IMR-90 (cell line): ENCODE measurements around the gene SNX30. TPM values are rescaled to one million over a fixed set of nuclear protein-coding genes. Genes with fewer than 3 reads are reported as not detected.

ENCODE experiments used
- ATAC-seq: fragments of 200-7000 bp; cut with Tn5 transposase; 2 replicates; pipeline ENCODE4 v1.9.1; 2020; ENCODE audit warnings: low read depth, mild to moderate bottlenecking, moderate library complexity
- BruUV-seq: library from RNA; stranded (reverse); fragments of 400-500 nt; replicated peaks from 2 replicates; lab custom pipeline; 2021; lab: Mats Ljungman, UMichigan
- CTCF ChIA-PET: fragments of 300-600 bp; formaldehyde crosslinking; extraction: SDS; loops from one replicate; lab custom pipeline; 2021; ENCODE audit warnings: antibody characterized with exemption; lab: Yijun Ruan, JAX
- POLR2A ChIA-PET: fragments of 300-600 bp; sonication (Branson Sonifier 250); formaldehyde crosslinking; loops from one replicate; lab custom pipeline; 2022; ENCODE audit warnings: antibody characterized with exemption; ENCODE audit not compliant: unreplicated experiment; lab: Charles Lee
- DNase-seq: peaks from one replicate; pipeline ENCODE4 v3.0.0; 2013
- H2AFZ ChIP-seq: replicated peaks from 2 replicates; pipeline ENCODE3; 2013; ENCODE audit warnings: low read length, mild to moderate bottlenecking; ENCODE audit not compliant: poor library complexity
- H2AK5ac ChIP-seq: 2 replicates; pipeline ENCODE4 v1.6.1; 2013; ENCODE audit warnings: low read depth, low read length, inconsistent platforms
- H2AK9ac ChIP-seq: replicated peaks from 2 replicates; pipeline ENCODE3; 2013; ENCODE audit warnings: mild to moderate bottlenecking, low read depth, low read length, moderate library complexity; ENCODE audit not compliant: poor library complexity
- H2BK120ac ChIP-seq: 2 replicates; pipeline ENCODE4 v1.6.1; 2013; ENCODE audit warnings: low read depth, low read length, inconsistent platforms
- H2BK15ac ChIP-seq: 3 replicates; pipeline ENCODE4 v1.6.1; 2013; ENCODE audit warnings: low read depth, low read length, inconsistent platforms
- H2BK20ac ChIP-seq: 2 replicates; pipeline ENCODE4 v1.6.1; 2013; ENCODE audit warnings: low read depth, mild to moderate bottlenecking, inconsistent platforms, low read length, moderate library complexity
- H2BK5ac ChIP-seq: 2 replicates; pipeline ENCODE4 v1.6.1; 2013; ENCODE audit warnings: mild to moderate bottlenecking, low read depth, low read length, inconsistent platforms; ENCODE audit not compliant: poor library complexity, severe bottlenecking
- H3K14ac ChIP-seq: replicated peaks from 2 replicates; pipeline ENCODE4 v1.6.1; 2013; ENCODE audit warnings: low read depth, low read length, inconsistent platforms
- H3K18ac ChIP-seq: 2 replicates; pipeline ENCODE4 v1.6.1; 2013; ENCODE audit warnings: low read depth, low read length, control low read depth
- H3K23ac ChIP-seq: 2 replicates; pipeline ENCODE4 v1.6.1; 2013; ENCODE audit warnings: low read depth, low read length, inconsistent platforms
- H3K27ac ChIP-seq: 2 replicates; pipeline ENCODE4 v1.5.1; 2013; ENCODE audit warnings: mild to moderate bottlenecking, control low read depth, low read length; ENCODE audit not compliant: insufficient read depth
- H3K27me3 ChIP-seq: 2 replicates; pipeline ENCODE4 v1.6.1; 2013; ENCODE audit warnings: low read length; ENCODE audit not compliant: control insufficient read depth, insufficient read depth
- H3K36me3 ChIP-seq: 2 replicates; pipeline ENCODE4 v1.6.1; 2013; ENCODE audit warnings: low read length, mixed read lengths; ENCODE audit not compliant: control insufficient read depth, insufficient read depth
- H3K4ac ChIP-seq: 2 replicates; pipeline ENCODE4 v1.6.1; 2013; ENCODE audit warnings: low read depth, low read length, inconsistent platforms
- H3K4me1 ChIP-seq: 2 replicates; pipeline ENCODE4 v1.6.1; 2013; ENCODE audit warnings: low read length, mixed read lengths; ENCODE audit not compliant: control insufficient read depth, insufficient read depth
- H3K4me2 ChIP-seq: 2 replicates; pipeline ENCODE4 v1.6.1; 2013; ENCODE audit warnings: low read depth, mild to moderate bottlenecking, control low read depth, low read length, moderate library complexity
- H3K4me3 ChIP-seq: 2 replicates; pipeline ENCODE4 v1.5.1; 2013; ENCODE audit warnings: low read depth, mild to moderate bottlenecking, control low read depth, low read length, moderate library complexity; ENCODE audit not compliant: insufficient read depth
- H3K56ac ChIP-seq: 2 replicates; pipeline ENCODE4 v1.6.1; 2013; ENCODE audit warnings: low read length, inconsistent platforms; ENCODE audit not compliant: insufficient read depth; ENCODE audit errors: extremely low read depth
- H3K79me1 ChIP-seq, 2 experiments: 2 replicates each; pipeline ENCODE4 v1.6.1; 2013; ENCODE audit warnings: low read length in 2 of 2, inconsistent platforms in 1 of 2, low read depth in 1 of 2
- H3K9ac ChIP-seq: 2 replicates; pipeline ENCODE4 v1.6.1; 2013; ENCODE audit warnings: low read depth, low read length, control low read depth
- H3K9me1 ChIP-seq: 2 replicates; pipeline ENCODE4 v1.6.1; 2013; ENCODE audit warnings: low read length, inconsistent platforms; ENCODE audit not compliant: insufficient read depth
- H3K9me3 ChIP-seq: 2 replicates; pipeline ENCODE4 v1.6.1; 2013; ENCODE audit warnings: low read length; ENCODE audit not compliant: control insufficient read depth, insufficient read depth
- H4K20me1 ChIP-seq: 2 replicates; pipeline ENCODE4 v1.6.1; 2013; ENCODE audit warnings: low read length, inconsistent platforms; ENCODE audit not compliant: insufficient read depth
- H4K5ac ChIP-seq: 2 replicates; pipeline ENCODE4 v1.6.1; 2013; ENCODE audit warnings: mild to moderate bottlenecking, low read depth, low read length, control low read depth
- H4K8ac ChIP-seq, 2 experiments: 2 replicates each; pipeline ENCODE4 v1.6.1; 2013; ENCODE audit warnings: low read depth in 2 of 2, low read length in 2 of 2, control low read depth in 1 of 2, inconsistent platforms in 1 of 2
- H4K91ac ChIP-seq: 2 replicates; pipeline ENCODE4 v1.6.1; 2013; ENCODE audit warnings: low read depth, low read length, inconsistent platforms; ENCODE audit not compliant: insufficient read depth
- CEBPB ChIP-seq: IDR thresholded peaks from 2 replicates; pipeline ENCODE4 v1.6.1; 2012; ENCODE audit warnings: low read depth, low read length, improper control_type of control experiment
- FOS ChIP-seq: fragments of 150-350 bp; IDR thresholded peaks from 2 replicates; pipeline ENCODE4 v1.6.1; 2016; ENCODE audit warnings: low read depth, low read length
- MAZ ChIP-seq: IDR thresholded peaks from 2 replicates; pipeline ENCODE4 v1.6.1; 2012; ENCODE audit warnings: low read depth, mild to moderate bottlenecking, low read length, improper control_type of control experiment, moderate library complexity, borderline replicate concordance
- MXI1 ChIP-seq: IDR thresholded peaks from 2 replicates; pipeline ENCODE4 v1.6.1; 2012; ENCODE audit warnings: low read depth, mild to moderate bottlenecking, low read length, moderate library complexity, borderline replicate concordance
- NFE2L2 ChIP-seq: fragments of 150-350 bp; IDR thresholded peaks from 2 replicates; pipeline ENCODE4 v1.6.1; 2016; ENCODE audit warnings: low read depth, mild to moderate bottlenecking, low read length
- POLR2A ChIP-seq: IDR thresholded peaks from 2 replicates; pipeline ENCODE4 v1.6.1; 2012; ENCODE audit warnings: mild to moderate bottlenecking, low read depth, low read length
- RFX5 ChIP-seq: IDR thresholded peaks from 2 replicates; pipeline ENCODE4 v1.8.0; 2012; ENCODE audit warnings: low read depth, mild to moderate bottlenecking, low read length, moderate library complexity
- SMC3 ChIP-seq: fragments of 150-350 bp; IDR thresholded peaks from 2 replicates; pipeline ENCODE4 v1.6.1; 2016; ENCODE audit warnings: low read depth, mild to moderate bottlenecking, antibody characterized with exemption, low read length, moderate library complexity
- WGBS, 2 experiments: methylation state at CpG; one replicate each; pipeline versions ENCODE4 v1.1.5 to v1.1.7; 2013; ENCODE audit warnings: missing lambda C conversion rate in 2 of 2; ENCODE audit not compliant: insufficient read length in 1 of 2; ENCODE audit errors: extremely low coverage in 2 of 2; 5-methylcytosine and 5-hydroxymethylcytosine counted together
- dilution Hi-C: fragments of 300-500 bp; cut with HindIII; formaldehyde crosslinking; loops from one replicate; pipeline ENCODE4 v1.14.3; 2018; ENCODE audit warnings: low sequenced_read_pairs; ENCODE audit not compliant: unreplicated experiment
- in situ Hi-C: fragments of 300-500 bp; cut with MboI; formaldehyde crosslinking; loops from 3 replicates; pipeline ENCODE4 v1.14.3; 2019; ENCODE audit warnings: low sequenced_read_pairs, inconsistent platforms, mixed read lengths
- intact Hi-C: fragments of 100-400 bp; cut with micrococcal nuclease; formaldehyde crosslinking; loops from 2 replicates; pipeline ENCODE4 v1.10.0; 2022
- polyA plus RNA-seq, 3 experiments: library from polyadenylated mRNA; depleted of rRNA; stranded (reverse); fragments of >200 nt; gene quantifications; 2 replicates each; pipeline ENCODE4 v1.2.3, GENCODE V29; 2012; ENCODE audit warnings: low replicate concordance in 1 of 3
- total RNA-seq: library from RNA; depleted of rRNA; stranded (reverse); fragments of >200 nt; gene quantifications from 2 replicates; pipeline ENCODE4 v1.2.3, GENCODE V29; 2012
- TF ChIP-seq, protein P1 (sequence below): conservative IDR thresholded peaks from 2 replicates; pipeline ENCODE4 v1.5.1; 2012; ENCODE audit warnings: mild to moderate bottlenecking, low read depth, low read length, improper control_type of control experiment
- TF ChIP-seq, protein P2 (sequence below): fragments of 150-350 bp; IDR thresholded peaks from 2 replicates; pipeline ENCODE4 v1.6.1; 2017; ENCODE audit warnings: mild to moderate bottlenecking, antibody characterized with exemption, low read length, low read depth

Gene SNX30
- total and polyA plus RNA-seq, 2 of the 4 experiments (the other 2 are of a cell fraction), result 8.0 to 18.8 TPM

DNA sequence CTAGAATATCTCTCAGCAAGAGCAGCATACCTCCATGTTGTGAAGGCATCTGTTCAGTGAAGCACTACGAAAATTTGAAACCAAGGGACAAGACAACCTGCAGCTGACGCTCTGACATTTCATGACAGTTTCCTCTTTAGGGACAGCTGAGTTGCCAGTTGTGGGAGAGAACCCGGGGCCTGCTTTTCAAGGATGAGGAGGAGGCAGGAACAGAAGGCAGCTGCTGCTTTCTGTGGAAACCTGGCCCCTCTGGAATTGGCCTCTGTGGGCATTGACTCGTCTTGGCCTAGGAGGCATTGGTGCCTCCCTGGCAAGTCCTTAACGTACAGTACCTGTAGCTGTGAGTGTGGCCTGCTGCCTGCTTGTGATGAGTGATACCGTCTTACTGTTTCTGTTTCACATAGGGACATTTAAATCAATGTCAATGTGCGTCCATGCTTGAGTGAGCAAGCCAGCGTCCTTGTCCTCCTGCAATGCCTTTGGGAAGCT is 118.5 kb downstream of the SNX30 start:
- peaks cover 11% of the 10 kb centered on the region for H3K9me1 ChIP-seq

More for the DNA sequence above, 118.5 kb downstream of the SNX30 start:
- H3K36me3 ChIP-seq, result peaks cover 7% of the 10 kb centered on the region
- no peak overlapping the region for H2AFZ ChIP-seq
- H3K4me2 ChIP-seq, result no peak overlapping the region
- H3K9ac ChIP-seq, result no peak overlapping the region
- DNase-seq (no peak), ATAC-seq (no peak)
- no TSS peak for BruUV-seq
- intact Hi-C loops (no loop called here), in situ Hi-C loops (no loop called here), dilution Hi-C loops (no loop called here)
- H2BK5ac ChIP-seq, result no peak overlapping the region
- no peak overlapping the region for H4K91ac ChIP-seq
- H2BK15ac ChIP-seq, result no peak overlapping the region
- H3K4me1 ChIP-seq, result peaks cover 6% of the 10 kb centered on the region
- H3K14ac ChIP-seq, result no peak overlapping the region
- no peaks in the 10 kb centered on the region for H3K27me3 ChIP-seq
- H4K5ac ChIP-seq, result no peak overlapping the region
- no peak overlapping the region for H3K4ac ChIP-seq
- ChIA-PET POLR2A (no interaction called here), CTCF (no interaction called here)
- H3K27ac ChIP-seq, result no peak overlapping the region
- no peaks in the 10 kb centered on the region for H4K20me1 ChIP-seq
- no peak overlapping the region for H4K8ac ChIP-seq
- H2AK5ac ChIP-seq, result no peak overlapping the region
- H3K79me1 ChIP-seq, result 0 out of 4 replicates have a peak, but pooled peaks cover 3 to 5% of the 10 kb centered on the region in 2 experiments
- no peak overlapping the region for H2AK9ac ChIP-seq
- no peaks in the 10 kb centered on the region for H3K9me3 ChIP-seq
- 63% methylated on average over 2 of the region's 8 CpGs; no CpG with 5 or more reads in 1 of the 2 experiments for WGBS, 2 experiments
- TF ChIP-seq CEBPB (no peak), POLR2A (no peak), SMC3 (no peak), FOS (no peak), MXI1 (no peak), RFX5 (no peak), NFE2L2 (no peak), MAZ (no peak)
- TF ChIP-seq, protein P1, sequence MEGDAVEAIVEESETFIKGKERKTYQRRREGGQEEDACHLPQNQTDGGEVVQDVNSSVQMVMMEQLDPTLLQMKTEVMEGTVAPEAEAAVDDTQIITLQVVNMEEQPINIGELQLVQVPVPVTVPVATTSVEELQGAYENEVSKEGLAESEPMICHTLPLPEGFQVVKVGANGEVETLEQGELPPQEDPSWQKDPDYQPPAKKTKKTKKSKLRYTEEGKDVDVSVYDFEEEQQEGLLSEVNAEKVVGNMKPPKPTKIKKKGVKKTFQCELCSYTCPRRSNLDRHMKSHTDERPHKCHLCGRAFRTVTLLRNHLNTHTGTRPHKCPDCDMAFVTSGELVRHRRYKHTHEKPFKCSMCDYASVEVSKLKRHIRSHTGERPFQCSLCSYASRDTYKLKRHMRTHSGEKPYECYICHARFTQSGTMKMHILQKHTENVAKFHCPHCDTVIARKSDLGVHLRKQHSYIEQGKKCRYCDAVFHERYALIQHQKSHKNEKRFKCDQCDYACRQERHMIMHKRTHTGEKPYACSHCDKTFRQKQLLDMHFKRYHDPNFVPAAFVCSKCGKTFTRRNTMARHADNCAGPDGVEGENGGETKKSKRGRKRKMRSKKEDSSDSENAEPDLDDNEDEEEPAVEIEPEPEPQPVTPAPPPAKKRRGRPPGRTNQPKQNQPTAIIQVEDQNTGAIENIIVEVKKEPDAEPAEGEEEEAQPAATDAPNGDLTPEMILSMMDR, result no peak
- TF ChIP-seq, protein P2, sequence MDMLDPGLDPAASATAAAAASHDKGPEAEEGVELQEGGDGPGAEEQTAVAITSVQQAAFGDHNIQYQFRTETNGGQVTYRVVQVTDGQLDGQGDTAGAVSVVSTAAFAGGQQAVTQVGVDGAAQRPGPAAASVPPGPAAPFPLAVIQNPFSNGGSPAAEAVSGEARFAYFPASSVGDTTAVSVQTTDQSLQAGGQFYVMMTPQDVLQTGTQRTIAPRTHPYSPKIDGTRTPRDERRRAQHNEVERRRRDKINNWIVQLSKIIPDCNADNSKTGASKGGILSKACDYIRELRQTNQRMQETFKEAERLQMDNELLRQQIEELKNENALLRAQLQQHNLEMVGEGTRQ, result no peak
- H3K18ac ChIP-seq, result no peak overlapping the region
- H2BK120ac ChIP-seq, result no peak overlapping the region
- H2BK20ac ChIP-seq, result no peak overlapping the region
- no peak overlapping the region for H3K23ac ChIP-seq
- no peak overlapping the region for H3K4me3 ChIP-seq
- no peak overlapping the region for H3K56ac ChIP-seq
